GM10266 (cell line): ENCODE measurements around the gene BDKRB2.

ENCODE experiments used
- DNase-seq: peaks from one replicate; pipeline ENCODE4 v3.0.0; 2012; ENCODE audit errors: extremely low spot score
- TF ChIP-seq, protein P1 (sequence below): IDR thresholded peaks from 2 replicates; pipeline ENCODE4 v1.5.1; 2012; ENCODE audit warnings: mild to moderate bottlenecking, low read depth; ENCODE audit not compliant: control insufficient read depth, insufficient read depth; ENCODE audit errors: missing control alignments

BDKRB2 gene

DNA sequence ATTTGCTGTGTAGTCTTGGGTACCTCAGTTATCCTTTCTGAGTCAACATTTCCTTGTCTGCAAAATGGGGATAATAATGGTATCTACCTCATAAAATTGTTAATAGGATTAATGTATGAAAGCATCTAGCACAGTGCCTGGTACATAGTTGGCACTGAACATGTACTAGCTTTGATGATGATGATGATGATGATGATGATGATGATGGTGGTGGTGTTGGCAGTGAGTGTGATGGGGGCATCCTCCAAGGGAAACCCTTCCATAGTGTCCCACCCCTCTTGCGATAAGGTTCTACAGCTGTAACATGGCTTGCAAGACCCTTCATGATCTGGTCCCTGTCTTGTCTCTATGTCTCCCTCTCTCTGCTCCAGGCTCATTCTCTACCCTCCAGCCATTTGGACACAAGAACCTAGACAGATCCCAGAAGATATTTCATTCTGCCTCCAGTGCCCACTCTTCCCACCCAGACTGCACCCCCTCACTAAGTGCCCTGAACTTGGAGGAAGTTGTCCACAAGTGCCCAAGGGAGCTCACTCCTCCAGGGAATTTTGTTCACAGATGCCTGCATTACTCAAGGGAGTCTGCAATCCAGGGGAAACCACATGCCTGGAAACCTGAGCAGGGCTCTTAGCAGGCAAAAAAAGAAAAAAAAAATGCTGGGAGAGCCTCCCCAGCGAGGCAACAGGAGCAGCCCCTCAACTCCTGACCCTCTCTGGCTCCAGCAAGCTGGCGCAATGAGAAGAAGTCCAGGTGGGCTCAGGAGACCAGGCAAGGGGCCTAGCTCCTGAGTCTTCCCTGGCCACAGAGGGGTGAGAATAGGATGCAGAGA lies 41.3 kb downstream of the BDKRB2 start:
- no peak for DNase-seq
- TF ChIP-seq, protein P1, sequence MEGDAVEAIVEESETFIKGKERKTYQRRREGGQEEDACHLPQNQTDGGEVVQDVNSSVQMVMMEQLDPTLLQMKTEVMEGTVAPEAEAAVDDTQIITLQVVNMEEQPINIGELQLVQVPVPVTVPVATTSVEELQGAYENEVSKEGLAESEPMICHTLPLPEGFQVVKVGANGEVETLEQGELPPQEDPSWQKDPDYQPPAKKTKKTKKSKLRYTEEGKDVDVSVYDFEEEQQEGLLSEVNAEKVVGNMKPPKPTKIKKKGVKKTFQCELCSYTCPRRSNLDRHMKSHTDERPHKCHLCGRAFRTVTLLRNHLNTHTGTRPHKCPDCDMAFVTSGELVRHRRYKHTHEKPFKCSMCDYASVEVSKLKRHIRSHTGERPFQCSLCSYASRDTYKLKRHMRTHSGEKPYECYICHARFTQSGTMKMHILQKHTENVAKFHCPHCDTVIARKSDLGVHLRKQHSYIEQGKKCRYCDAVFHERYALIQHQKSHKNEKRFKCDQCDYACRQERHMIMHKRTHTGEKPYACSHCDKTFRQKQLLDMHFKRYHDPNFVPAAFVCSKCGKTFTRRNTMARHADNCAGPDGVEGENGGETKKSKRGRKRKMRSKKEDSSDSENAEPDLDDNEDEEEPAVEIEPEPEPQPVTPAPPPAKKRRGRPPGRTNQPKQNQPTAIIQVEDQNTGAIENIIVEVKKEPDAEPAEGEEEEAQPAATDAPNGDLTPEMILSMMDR: no peak

DNA sequence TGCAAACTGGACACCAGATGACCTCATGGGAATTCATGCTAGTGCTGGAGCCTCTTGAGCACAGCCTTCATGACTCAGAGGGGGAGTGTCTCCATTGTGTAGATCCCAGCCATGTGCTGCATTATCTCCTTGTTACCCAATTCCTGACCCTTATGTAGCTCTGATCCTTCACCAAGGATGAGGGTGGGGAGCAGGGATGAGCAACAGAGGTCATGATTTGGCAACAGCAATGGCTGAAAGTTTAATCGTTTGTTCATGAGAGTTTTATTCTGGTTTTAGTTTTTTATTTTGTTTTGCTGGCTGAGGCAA lies 41.9 kb downstream of the BDKRB2 start:
- DNase-seq: no peak
- TF ChIP-seq, protein P1: no peak

DNA sequence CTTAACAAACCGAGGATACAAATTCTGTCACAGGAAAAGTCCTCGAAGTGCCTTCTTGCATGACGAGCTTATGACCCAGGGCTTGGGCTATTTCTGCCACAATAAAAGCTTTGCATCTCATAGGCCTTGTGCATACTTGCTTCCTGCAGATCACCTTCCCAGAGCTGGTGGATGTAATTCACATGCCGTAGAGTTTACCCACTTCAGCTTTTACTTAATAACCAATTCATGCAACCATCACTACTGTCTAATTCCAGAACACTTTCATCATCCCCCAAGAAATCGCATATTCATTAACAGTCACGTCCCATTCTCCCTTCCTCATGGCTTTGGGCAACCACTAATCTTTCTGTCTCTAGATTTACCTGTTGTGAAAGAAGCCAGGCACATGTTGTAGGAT lies 42.4 kb downstream of the BDKRB2 start:
- TF ChIP-seq, protein P1: no peak
- DNase-seq: no peak

- TF ChIP-seq, protein P1: no peak
- no peak for DNase-seq
Observed at GRCh38 chr14:96249029-96249428, 44.4 kb downstream of the BDKRB2 start.

DNA sequence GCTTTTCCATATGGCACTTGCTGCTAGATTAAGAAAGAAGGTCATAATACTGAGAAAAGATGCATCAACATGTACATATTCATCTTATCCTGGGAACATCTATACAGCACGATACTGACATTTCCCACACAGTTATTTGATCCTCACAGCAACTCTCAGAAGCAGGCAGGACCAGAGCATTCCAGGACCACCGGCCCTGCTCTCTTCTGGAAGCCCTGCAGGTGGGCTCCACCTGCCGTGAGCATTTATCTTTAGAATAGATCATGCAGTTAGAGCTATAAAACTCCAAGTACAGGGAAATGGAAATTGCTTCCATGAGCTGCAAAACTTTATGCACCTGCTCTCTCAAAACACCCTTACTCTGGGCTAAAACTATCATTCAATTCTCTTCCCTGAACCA lies 45.8 kb downstream of the BDKRB2 start:
- DNase-seq: no peak

GRCh38 chr14:96251656-96252155 lies 47.1 kb downstream of the BDKRB2 start:
- TF ChIP-seq, protein P1: no peak

More for the DNA sequence above, 45.8 kb downstream of the BDKRB2 start:
- TF ChIP-seq, protein P1: no peak

DNA sequence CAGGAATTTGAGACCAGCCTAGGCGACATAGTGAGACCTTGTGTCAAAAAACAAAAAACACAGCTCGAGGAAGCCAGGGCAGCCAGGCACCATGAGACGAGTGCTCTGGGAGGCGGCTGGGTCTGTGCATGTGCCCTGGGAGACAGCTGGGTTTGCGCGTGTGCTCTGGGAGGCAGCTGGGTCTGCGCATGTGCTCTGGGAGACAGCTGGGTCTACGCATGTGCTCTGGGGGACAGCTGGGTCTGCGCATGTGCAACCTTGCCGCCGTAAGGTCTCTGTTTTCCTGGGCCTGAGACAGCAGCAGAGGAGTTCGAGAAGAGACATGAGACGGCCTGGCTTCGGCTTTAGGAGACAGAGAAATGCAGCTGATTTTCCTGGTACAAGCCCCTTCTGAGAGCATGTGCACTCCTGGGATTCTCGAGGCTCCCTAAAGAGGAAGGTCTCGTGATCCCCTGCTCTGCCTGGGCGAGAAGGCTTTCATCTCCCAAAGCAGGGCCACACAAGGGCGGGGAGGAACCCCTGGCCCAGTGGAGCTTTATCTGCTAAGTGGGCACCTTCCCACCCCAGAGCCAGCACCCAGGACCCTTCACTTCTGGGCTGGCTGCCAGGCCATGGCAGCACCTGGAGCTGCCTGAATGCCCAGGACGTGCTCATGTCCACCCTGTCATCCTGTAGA lies 47.8 kb downstream of the BDKRB2 start:
- TF ChIP-seq, protein P1: no peak
- no peak for DNase-seq

More at GRCh38 chr14:96251656-96252155, 47.1 kb downstream of the BDKRB2 start:
- DNase-seq: no peak
